Suppressor macrophage treated with lipopolysaccharide for 4 hours (primary cell): ENCODE data around the gene CDCA3.

Source experiments
- DNase-seq: peaks from one replicate; pipeline ENCODE4 v3.0.0-alpha.2; 2020

Gene CDCA3

GRCh38 chr12:6852651-6853354 is 1.7 kb upstream of the CDCA3 start:
- no peak for DNase-seq

- peak; percentile 100 for DNase-seq
These were observed 1.0 kb upstream of the CDCA3 start, which contains the start of gene USP5 for GRCh38 chr12:6851921-6852650. Gene USP5, plus strand, starts transcription at chr12:6852150. Its CDS starts 30 bp downstream, at chr12:6852180.

- DNase-seq: no peak
These were observed 312 bp downstream of the CDCA3 start for GRCh38 chr12:6850796-6851152.

GRCh38 chr12:6849976-6850560 is 1.0 kb downstream of the CDCA3 start:
- no peak for DNase-seq

GRCh38 chr12:6849427-6849826 is 1.7 kb downstream of the CDCA3 start:
- DNase-seq: no peak

GRCh38 chr12:6847676-6848075 is 3.4 kb downstream of the CDCA3 start:
- no peak for DNase-seq

GRCh38 chr12:6846316-6846869 is 4.7 kb downstream of the CDCA3 start:
- no peak for DNase-seq

GRCh38 chr12:6845395-6845794 is 5.7 kb downstream of the CDCA3 start:
- no peak for DNase-seq

GRCh38 chr12:6843118-6843902 is 7.8 kb downstream of the CDCA3 start:
- no peak for DNase-seq

- no peak for DNase-seq
These were observed 9.0 kb downstream of the CDCA3 start for GRCh38 chr12:6842075-6842474.

GRCh38 chr12:6840761-6841515 is 10.1 kb downstream of the CDCA3 start, which contains the start of gene GNB3:
Gene GNB3, plus strand, starts transcription at chr12:6840925. Its CDS starts 363 bp downstream, at chr12:6841288.
- no peak for DNase-seq

- DNase-seq: no peak
These were observed 10.8 kb downstream of the CDCA3 start for GRCh38 chr12:6840330-6840729.

- no peak for DNase-seq
These were observed 11.4 kb downstream of the CDCA3 start for GRCh38 chr12:6839482-6840201.

- DNase-seq: no peak
These were observed 12.2 kb downstream of the CDCA3 start for GRCh38 chr12:6838854-6839253.

GRCh38 chr12:6837370-6838060 is 13.6 kb downstream of the CDCA3 start:
- no peak for DNase-seq

GRCh38 chr12:6836851-6837250 is 14.2 kb downstream of the CDCA3 start:
- no peak for DNase-seq

GRCh38 chr12:6834873-6835272 is 16.2 kb downstream of the CDCA3 start:
- no peak for DNase-seq

GRCh38 chr12:6834254-6834653 is 16.8 kb downstream of the CDCA3 start:
- DNase-seq: no peak

GRCh38 chr12:6833189-6833890 is 17.7 kb downstream of the CDCA3 start:
- no peak for DNase-seq

GRCh38 chr12:6832125-6832524 is 19.0 kb downstream of the CDCA3 start:
- no peak for DNase-seq
